Liver (tissue), 3 donors: Measurements from ENCODE around the gene LPP.

Experiments used
- CTCF ChIP-seq: fragments of 150-350 bp; IDR thresholded peaks from 2 replicates; pipeline ENCODE4 v1.5.1; 2017; ENCODE audit warnings: improper control_type of control experiment, low read depth, low read length; ENCODE audit not compliant: missing input control
- EGR1 ChIP-seq, 2 donors: IDR thresholded peaks; 2 replicates each; pipeline ENCODE4 v1.6.1; 2016 to 2018; ENCODE audit warnings: antibody characterized with exemption in 2 of 2, low read depth in 2 of 2
- FOXA1 ChIP-seq: IDR thresholded peaks from 2 replicates; pipeline ENCODE4 v1.6.1; 2016; ENCODE audit warnings: antibody characterized with exemption
- GABPA ChIP-seq, 2 donors: IDR thresholded peaks in 1 of 2; conservative IDR thresholded peaks in 1 of 2; 2 replicates each; pipeline ENCODE4 v1.6.1; 2016; ENCODE audit warnings: antibody characterized with exemption in 2 of 2, mild to moderate bottlenecking in 1 of 2, moderate library complexity in 1 of 2
- JUND ChIP-seq, 2 donors: IDR thresholded peaks; 2 replicates each; pipeline ENCODE4 v1.6.1; 2016; ENCODE audit warnings: antibody characterized with exemption in 2 of 2
- MAX ChIP-seq: IDR thresholded peaks from 2 replicates; pipeline ENCODE4 v1.6.1; 2016; ENCODE audit warnings: antibody characterized with exemption
- NR2F2 ChIP-seq: IDR thresholded peaks from 2 replicates; pipeline ENCODE4 v1.6.1; 2016; ENCODE audit warnings: antibody characterized with exemption
- RAD21 ChIP-seq, 2 donors: IDR thresholded peaks; 2 replicates each; pipeline ENCODE4 v1.6.1; 2016; ENCODE audit warnings: antibody characterized with exemption in 2 of 2, mild to moderate bottlenecking in 2 of 2
- REST ChIP-seq: IDR thresholded peaks from 2 replicates; pipeline ENCODE4 v1.6.1; 2016; ENCODE audit warnings: antibody characterized with exemption, mild to moderate bottlenecking
- TAF1 ChIP-seq: conservative IDR thresholded peaks from 2 replicates; pipeline ENCODE4 v1.6.1; 2016; ENCODE audit warnings: antibody characterized with exemption, mild to moderate bottlenecking
- YY1 ChIP-seq: IDR thresholded peaks from 2 replicates; pipeline ENCODE4 v1.6.1; 2016; ENCODE audit warnings: antibody characterized with exemption, mild to moderate bottlenecking
- ZBTB33 ChIP-seq: IDR thresholded peaks from 2 replicates; pipeline ENCODE4 v1.6.1; 2016; ENCODE audit warnings: antibody characterized with exemption
- TF ChIP-seq, protein P1 (sequence below): IDR thresholded peaks from 2 replicates; pipeline ENCODE4 v1.6.1; 2016; ENCODE audit warnings: antibody characterized with exemption
- donor health status: healthy.
- donor health status: healthy.

DNA sequence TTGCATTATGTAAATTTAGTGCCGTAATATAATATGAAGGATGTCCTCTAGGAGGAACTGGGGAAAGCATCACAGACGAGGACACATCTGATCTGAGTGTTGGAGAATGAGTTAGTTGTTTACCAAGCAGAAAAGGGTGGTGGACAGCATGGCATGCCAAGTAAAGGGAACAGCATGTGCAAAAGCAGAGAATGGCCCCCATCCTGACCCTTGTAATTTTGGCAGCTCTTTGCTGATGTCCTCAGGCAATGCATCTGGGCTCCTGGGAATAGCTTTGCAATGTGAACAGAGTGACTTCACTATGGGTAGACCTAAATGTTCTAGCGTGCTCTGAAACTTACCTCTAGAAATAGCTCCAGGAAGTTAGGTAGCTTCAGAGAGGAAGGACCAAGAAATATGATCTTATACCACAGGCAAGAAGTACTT is 263.3 kb downstream of the LPP start:
- no peak for TF ChIP-seq TAF1
- TF ChIP-seq CTCF, result no peak
- TF ChIP-seq RAD21 (IDR thresholded peaks at IDR 0.05), result no peak
- no peak for TF ChIP-seq MAX
- no peak for TF ChIP-seq JUND (IDR thresholded peaks at IDR 0.05)
- TF ChIP-seq NR2F2, result no peak
- TF ChIP-seq, protein P1, sequence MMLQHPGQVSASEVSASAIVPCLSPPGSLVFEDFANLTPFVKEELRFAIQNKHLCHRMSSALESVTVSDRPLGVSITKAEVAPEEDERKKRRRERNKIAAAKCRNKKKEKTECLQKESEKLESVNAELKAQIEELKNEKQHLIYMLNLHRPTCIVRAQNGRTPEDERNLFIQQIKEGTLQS, result no peak
- no peak for TF ChIP-seq ZBTB33
- no peak for TF ChIP-seq FOXA1
- no peak for TF ChIP-seq REST
- TF ChIP-seq GABPA (IDR thresholded peaks at IDR 0.05 in 1 of 2, conservative IDR thresholded peaks at IDR 0.05 in 1 of 2), result no peak
- TF ChIP-seq YY1, result no peak
- no peak for TF ChIP-seq EGR1 (IDR thresholded peaks at IDR 0.05; ENCODE audit: low read depth in 2 of 2)
